HG03064 (cell line): ENCODE results near the gene MYCN.
"Not testable (repeated sequence)": the region's sequence is repeated elsewhere in the genome, so short reads cannot be mapped to it uniquely, and the experiment has no call there.

Experiments
- ATAC-seq: cut with Tn5 transposase; IDR thresholded peaks from one replicate; pipeline ENCODE4 v1.9.1; 2021; ENCODE audit warnings: low read depth; ENCODE audit not compliant: unreplicated experiment

MYCN gene

GRCh38 chr2:15942711-15943345, 2.5 kb downstream of the MYCN start:
- no peak for ATAC-seq

GRCh38 chr2:15943378-15944280, 3.3 kb downstream of the MYCN start:
- ATAC-seq, result no peak

- ATAC-seq, result no peak
Observed at GRCh38 chr2:15944325-15945017, 4.1 kb downstream of the MYCN start.

- no peak for ATAC-seq
Observed at GRCh38 chr2:15945909-15946705, 5.8 kb downstream of the MYCN start.

GRCh38 chr2:15946983-15947382, 6.6 kb downstream of the MYCN start:
- ATAC-seq, result no peak

- no peak for ATAC-seq
Observed at GRCh38 chr2:15947431-15947830, 7.1 kb downstream of the MYCN start.

- ATAC-seq, result no peak
Observed at GRCh38 chr2:15948704-15948957, 8.3 kb downstream of the MYCN start.

GRCh38 chr2:15949126-15949525, 8.8 kb downstream of the MYCN start:
- ATAC-seq, result no peak

- no peak for ATAC-seq
Observed at GRCh38 chr2:15949551-15949950, 9.2 kb downstream of the MYCN start.

GRCh38 chr2:15950088-15950952, 10.0 kb downstream of the MYCN start:
- ATAC-seq, result no peak

GRCh38 chr2:15951936-15952335, 11.6 kb downstream of the MYCN start:
- ATAC-seq, result not testable (repeated sequence)

GRCh38 chr2:15952451-15953146, 12.2 kb downstream of the MYCN start:
- ATAC-seq, result no peak

GRCh38 chr2:15953147-15953630, 12.8 kb downstream of the MYCN start:
- no peak for ATAC-seq

- no peak for ATAC-seq
Observed at GRCh38 chr2:15953891-15954680, 13.7 kb downstream of the MYCN start.

- no peak for ATAC-seq
Observed at GRCh38 chr2:15954761-15955160, 14.4 kb downstream of the MYCN start.

- ATAC-seq, result no peak
Observed at GRCh38 chr2:15955232-15955988, 15.1 kb downstream of the MYCN start.

- ATAC-seq, result no peak
Observed at GRCh38 chr2:15956230-15956629, 15.9 kb downstream of the MYCN start.
